Raji (cell line): Measurements from ENCODE around the gene SLC12A7.

Experiments
- POLR2A ChIP-seq: IDR thresholded peaks from 2 replicates; pipeline ENCODE4 v1.6.1; 2011; ENCODE audit warnings: low read depth, low read length, control low read depth; ENCODE audit not compliant: insufficient read depth

Gene SLC12A7

GRCh38 chr5:1111727-1112289, at the start of gene SLC12A7:
SLC12A7 (minus strand) TSS chr5:1112063; CDS start chr5:1111991, 72 bp downstream.
- no peak for TF ChIP-seq POLR2A

GRCh38 chr5:1161108-1161832, 49.4 kb upstream of the SLC12A7 start:
- no peak for TF ChIP-seq POLR2A

DNA sequence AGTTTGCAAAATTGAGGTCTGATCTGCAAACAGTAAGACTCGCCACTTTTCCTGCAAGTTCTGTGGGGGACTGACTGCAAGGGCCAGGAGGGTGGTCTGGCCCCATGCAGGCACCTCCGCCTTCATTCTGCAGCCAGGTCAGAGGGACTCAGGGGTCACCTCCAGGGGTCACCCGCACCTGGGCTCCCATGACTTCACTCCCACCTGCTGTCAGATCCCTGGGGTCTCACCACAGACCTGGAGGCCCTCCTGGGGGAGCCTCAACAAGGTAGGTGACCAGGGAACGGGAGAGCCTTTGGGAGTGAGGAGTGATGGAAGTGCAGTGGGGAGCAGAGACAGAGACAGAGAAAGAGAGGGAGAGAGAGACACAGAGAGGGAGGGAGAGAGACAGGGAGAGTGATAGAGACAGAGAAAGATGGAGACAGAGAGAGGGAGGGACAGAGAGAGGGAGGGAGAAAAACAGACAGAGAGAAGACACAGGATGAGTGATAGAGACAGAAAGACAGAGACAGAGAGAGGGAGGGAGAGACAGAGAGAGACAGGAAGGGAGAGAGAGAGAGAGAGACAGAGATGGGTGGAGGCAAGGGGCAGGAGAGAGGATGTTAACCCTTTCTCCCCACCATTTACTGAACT, 48.0 kb upstream of the SLC12A7 start:
- TF ChIP-seq POLR2A, result no peak

DNA sequence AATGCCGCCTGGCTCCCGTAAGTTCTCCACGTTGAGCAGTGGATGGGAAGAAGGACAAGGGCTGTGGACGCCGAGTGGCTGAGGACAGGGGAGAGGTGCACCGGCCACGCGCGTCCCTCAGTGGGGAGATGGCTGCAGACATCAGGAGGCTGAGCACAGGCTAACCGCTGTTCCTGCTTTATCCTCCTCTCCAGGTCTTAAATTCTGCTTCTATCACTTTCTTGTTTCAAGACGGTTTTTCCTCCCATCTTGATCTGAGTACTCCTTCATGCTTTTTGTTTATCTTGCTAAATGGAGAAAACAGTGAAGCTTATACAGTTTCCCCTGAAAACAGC, 47.4 kb upstream of the SLC12A7 start:
- no peak for TF ChIP-seq POLR2A

DNA sequence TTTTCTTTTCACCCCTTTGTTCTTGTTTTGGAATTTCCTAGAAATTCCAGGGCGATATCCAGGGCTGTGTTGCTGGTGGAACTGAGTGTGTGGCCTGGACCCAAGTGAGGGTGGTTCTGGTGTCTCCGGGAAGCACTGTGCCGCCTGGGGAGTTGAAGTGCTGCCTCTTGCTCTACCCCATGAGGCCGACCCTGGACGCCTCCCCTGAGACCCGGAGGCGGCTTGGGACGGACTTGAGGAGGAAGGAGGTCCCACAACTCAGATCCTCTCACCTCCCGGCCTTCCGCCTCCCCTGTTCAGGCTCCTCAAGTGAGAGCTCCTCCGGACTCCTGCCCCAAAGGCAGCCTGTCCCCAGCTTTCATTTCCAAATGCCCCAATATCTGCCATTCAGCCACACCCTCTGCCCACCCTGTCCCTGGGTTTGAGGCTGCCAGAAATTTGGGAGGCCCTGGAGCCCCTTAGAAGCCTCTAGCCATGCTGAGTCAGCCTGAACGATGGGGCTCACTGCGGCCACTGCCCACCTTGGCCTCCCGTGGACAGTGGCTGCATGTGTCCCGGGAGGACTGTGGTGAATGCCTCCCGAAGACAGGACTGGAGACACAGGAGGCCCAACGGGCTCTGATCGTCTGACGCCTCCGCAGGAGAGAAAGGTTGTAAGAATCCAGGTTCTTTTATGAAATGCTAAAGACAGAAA, 46.9 kb upstream of the SLC12A7 start:
- TF ChIP-seq POLR2A, result no peak

DNA sequence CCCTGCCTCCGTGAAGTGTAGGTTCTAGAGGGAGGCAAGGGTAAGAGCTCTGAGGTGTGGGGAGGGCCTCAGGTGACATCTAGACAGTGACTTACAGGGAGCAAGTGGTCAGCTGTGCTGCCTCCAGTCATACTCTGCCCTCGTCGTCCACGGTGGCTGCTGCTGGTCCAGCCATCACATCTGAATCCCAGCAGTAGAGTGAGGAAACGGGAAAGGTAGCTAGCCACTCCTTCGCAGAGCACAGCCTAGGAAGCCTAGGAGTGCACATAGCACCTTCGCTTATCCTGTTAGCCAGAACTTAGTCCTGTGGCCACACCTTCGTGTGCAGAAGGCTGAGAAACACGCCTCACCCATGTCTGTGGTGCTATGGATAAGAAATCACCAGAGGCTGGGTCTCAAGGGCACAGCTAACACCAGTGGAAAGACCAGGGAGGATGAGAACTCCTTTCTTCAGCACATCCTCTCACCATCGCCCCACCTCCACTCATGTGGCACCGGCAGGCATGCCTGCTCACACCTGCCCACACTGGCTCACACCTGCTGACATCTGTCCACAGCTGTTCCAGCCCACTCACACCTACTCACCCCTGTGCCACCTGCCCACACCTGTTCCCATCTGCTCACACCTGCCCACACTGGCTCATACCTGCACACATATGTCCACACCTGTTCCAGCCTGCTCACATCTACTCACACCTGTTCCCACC, 45.0 kb upstream of the SLC12A7 start:
- no peak for TF ChIP-seq POLR2A

- TF ChIP-seq POLR2A, result no peak
These were observed 44.3 kb upstream of the SLC12A7 start for GRCh38 chr5:1156033-1156753.

GRCh38 chr5:1155191-1156032, 43.5 kb upstream of the SLC12A7 start:
- no peak for TF ChIP-seq POLR2A

DNA sequence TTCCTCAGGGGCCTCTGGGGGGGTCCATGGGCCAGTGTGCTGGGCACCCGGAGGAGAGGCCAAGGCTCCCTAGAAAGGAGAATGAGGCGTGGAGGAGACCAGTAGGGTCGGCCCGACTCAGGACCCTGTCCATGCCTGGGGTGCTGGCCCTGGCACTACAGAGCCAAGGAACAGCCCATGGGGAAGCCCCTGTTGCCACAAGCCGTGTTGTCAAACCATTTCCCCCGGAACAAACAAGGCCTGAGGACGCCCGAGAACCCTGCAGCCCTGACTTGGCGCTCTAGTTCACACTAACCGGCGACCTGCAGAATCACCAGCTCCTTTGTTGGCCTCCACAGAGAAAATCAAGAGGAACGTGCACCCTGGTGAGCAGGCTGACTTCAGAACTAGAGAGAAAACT, 41.6 kb upstream of the SLC12A7 start:
- TF ChIP-seq POLR2A, result no peak

DNA sequence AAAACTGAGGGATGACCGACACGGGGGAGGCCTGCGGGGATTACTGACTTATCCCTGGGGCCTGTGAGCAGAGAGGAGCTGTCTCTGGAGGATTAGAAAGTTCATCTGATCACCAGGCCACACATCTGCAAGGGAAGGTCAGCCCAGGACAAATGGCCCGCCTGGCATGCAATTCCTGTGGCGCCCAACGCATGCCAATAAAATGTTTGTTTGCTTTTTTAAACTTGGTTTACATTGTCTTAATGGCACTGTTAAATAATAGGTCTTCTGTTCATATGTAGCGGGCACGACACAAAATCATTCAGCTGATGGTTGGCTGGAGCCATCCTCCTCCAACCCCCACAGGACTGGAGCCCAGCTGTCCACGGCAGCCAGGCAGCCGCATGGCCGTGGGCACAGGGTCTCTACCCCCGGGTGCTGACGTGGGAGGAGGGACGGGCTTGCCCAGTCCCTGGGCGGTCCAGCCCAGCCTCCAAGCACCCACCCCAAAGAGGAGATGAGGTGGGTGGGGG, 41.0 kb upstream of the SLC12A7 start:
- no peak for TF ChIP-seq POLR2A

- TF ChIP-seq POLR2A, result no peak
These were observed 40.3 kb upstream of the SLC12A7 start for GRCh38 chr5:1152156-1152555.

GRCh38 chr5:1151316-1151715, 39.5 kb upstream of the SLC12A7 start:
- no peak for TF ChIP-seq POLR2A

DNA sequence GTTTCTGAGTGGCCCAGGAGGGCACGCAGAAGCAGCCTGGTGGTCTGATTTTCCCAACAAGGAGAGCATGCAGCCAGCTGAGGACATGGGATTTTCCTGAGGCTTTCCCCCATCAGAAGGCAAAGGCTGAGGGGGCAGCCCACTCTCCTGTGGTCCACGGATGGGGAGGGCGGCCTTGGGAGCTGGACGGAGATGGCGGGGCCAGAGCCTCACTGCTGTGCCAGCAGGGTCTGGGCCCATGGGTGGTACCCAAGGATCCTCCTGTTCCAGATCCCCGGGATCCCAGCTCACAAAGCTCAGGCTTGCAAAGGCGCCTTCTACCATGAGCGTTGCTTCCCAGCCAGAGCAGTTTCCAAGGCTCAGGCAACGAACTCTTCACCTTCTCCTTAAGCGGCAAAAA, 39.0 kb upstream of the SLC12A7 start:
- no peak for TF ChIP-seq POLR2A
